ENCODE data around the gene LGR5. TPM values are rescaled to one million over a fixed set of nuclear protein-coding genes. Genes with fewer than 3 reads are reported as not detected.
"Not testable (repeated sequence)": the region's sequence is repeated elsewhere in the genome, so short reads cannot be mapped to it uniquely, and the experiment has no call there.

LGR5 gene
- total RNA-seq, 1 donor from 2014 or later = not detected

- no peak overlapping the region for H3K27ac ChIP-seq (replicated peaks)
- no peak for DNase-seq
- no peaks in the 10 kb centered on the region for H3K27me3 ChIP-seq (ENCODE audit: low read depth)
- intact Hi-C loops (cut with micrococcal nuclease) = no loop called here
- TF ChIP-seq CTCF (IDR thresholded peaks at IDR 0.05; ENCODE audit: borderline replicate concordance) = no peak
- H3K4me3 ChIP-seq = no peak overlapping the region
- no peaks in the 10 kb centered on the region for H3K36me3 ChIP-seq
- no peaks in the 10 kb centered on the region for H3K9me3 ChIP-seq (replicated peaks)
- H3K4me1 ChIP-seq = no peaks in the 10 kb centered on the region
These were observed 118.8 kb downstream of the LGR5 start for GRCh38 chr12:71558445-71558844.

- no peak for TF ChIP-seq CTCF (IDR thresholded peaks at IDR 0.05; ENCODE audit: borderline replicate concordance)
- no peaks in the 10 kb centered on the region for H3K9me3 ChIP-seq (replicated peaks)
- intact Hi-C loops (cut with micrococcal nuclease) = no loop called here
- H3K36me3 ChIP-seq = no peaks in the 10 kb centered on the region
- H3K4me1 ChIP-seq = no peaks in the 10 kb centered on the region
- no peak overlapping the region for H3K27ac ChIP-seq (replicated peaks)
- no peak for DNase-seq
- peaks cover 7% of the 10 kb centered on the region for H3K27me3 ChIP-seq (ENCODE audit: low read depth)
- H3K4me3 ChIP-seq = no peak overlapping the region
These were observed 123.3 kb downstream of the LGR5 start for GRCh38 chr12:71562676-71563595.

GRCh38 chr12:71565535-71565934, 125.9 kb downstream of the LGR5 start:
- H3K4me1 ChIP-seq = no peaks in the 10 kb centered on the region
- H3K27me3 ChIP-seq (ENCODE audit: low read depth) = peaks cover 16% of the 10 kb centered on the region
- intact Hi-C loops (cut with micrococcal nuclease) = no loop called here
- H3K4me3 ChIP-seq = no peak overlapping the region
- no peak overlapping the region for H3K27ac ChIP-seq (replicated peaks)
- H3K9me3 ChIP-seq (replicated peaks) = no peaks in the 10 kb centered on the region
- no peaks in the 10 kb centered on the region for H3K36me3 ChIP-seq
- TF ChIP-seq CTCF (IDR thresholded peaks at IDR 0.05; ENCODE audit: borderline replicate concordance) = no peak
- no peak for DNase-seq

- Histone ChIP-seq H3K9me3 (replicated peaks) (no peaks in the 10 kb centered on the region), H3K36me3 (no peaks in the 10 kb centered on the region), H3K4me1 (no peaks in the 10 kb centered on the region), H3K4me3 (no peak overlapping the region), H3K27me3 (ENCODE audit: low read depth) (peaks cover 16% of the 10 kb centered on the region), H3K27ac (replicated peaks) (no peak overlapping the region)
- DNase-seq = no peak
- no peak for TF ChIP-seq CTCF (IDR thresholded peaks at IDR 0.05; ENCODE audit: borderline replicate concordance)
- intact Hi-C loops (cut with micrococcal nuclease) = no loop called here
These were observed 127.1 kb downstream of the LGR5 start for GRCh38 chr12:71566655-71567054.

- no peak for DNase-seq
- no peak for TF ChIP-seq CTCF (IDR thresholded peaks at IDR 0.05; ENCODE audit: borderline replicate concordance)
- Histone ChIP-seq H3K4me3 (no peak overlapping the region), H3K4me1 (no peaks in the 10 kb centered on the region), H3K27ac (replicated peaks) (no peak overlapping the region), H3K9me3 (replicated peaks) (no peaks in the 10 kb centered on the region), H3K27me3 (ENCODE audit: low read depth) (peaks cover 16% of the 10 kb centered on the region), H3K36me3 (no peaks in the 10 kb centered on the region)
- intact Hi-C loops (cut with micrococcal nuclease) = no loop called here
These were observed 127.9 kb downstream of the LGR5 start for GRCh38 chr12:71567537-71567936.

- DNase-seq; H3K4me1 ChIP-seq; H3K9me3 ChIP-seq (replicated peaks); intact Hi-C loops (cut with micrococcal nuclease); H3K4me3 ChIP-seq; H3K27ac ChIP-seq (replicated peaks); H3K36me3 ChIP-seq: not testable (repeated sequence)
- H3K27me3 ChIP-seq (ENCODE audit: low read depth) = peaks cover 16% of the 10 kb centered on the region
These were observed 130.3 kb downstream of the LGR5 start for GRCh38 chr12:71569885-71570284.
